Measurements from ENCODE around the gene SLC44A1.

Gene SLC44A1

DNA sequence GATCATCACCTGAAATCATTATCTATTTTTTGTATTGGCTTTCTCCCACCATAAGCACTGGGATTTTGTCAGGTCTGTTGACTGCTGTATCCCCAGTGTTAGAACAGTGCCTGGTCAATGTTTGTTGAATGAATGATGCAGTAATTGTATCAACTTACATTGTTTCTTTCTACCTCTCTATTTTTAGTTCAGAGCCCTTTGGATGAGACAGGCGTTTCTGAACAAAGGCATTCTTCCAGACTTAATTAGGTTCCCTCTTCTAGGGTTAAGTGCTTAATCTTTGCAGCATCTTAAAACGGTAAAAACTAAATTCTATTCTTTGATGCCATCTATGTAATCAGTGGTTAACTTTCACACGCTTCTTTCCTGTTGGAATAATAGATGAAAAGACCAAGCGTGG lies 26.3 kb downstream of the SLC44A1 start:
- TF ChIP-seq, protein P1, sequence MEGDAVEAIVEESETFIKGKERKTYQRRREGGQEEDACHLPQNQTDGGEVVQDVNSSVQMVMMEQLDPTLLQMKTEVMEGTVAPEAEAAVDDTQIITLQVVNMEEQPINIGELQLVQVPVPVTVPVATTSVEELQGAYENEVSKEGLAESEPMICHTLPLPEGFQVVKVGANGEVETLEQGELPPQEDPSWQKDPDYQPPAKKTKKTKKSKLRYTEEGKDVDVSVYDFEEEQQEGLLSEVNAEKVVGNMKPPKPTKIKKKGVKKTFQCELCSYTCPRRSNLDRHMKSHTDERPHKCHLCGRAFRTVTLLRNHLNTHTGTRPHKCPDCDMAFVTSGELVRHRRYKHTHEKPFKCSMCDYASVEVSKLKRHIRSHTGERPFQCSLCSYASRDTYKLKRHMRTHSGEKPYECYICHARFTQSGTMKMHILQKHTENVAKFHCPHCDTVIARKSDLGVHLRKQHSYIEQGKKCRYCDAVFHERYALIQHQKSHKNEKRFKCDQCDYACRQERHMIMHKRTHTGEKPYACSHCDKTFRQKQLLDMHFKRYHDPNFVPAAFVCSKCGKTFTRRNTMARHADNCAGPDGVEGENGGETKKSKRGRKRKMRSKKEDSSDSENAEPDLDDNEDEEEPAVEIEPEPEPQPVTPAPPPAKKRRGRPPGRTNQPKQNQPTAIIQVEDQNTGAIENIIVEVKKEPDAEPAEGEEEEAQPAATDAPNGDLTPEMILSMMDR (IDR thresholded peaks at IDR 0.05; ENCODE audit: extremely low read depth, missing control alignments) = no peak
- no peak for DNase-seq (ENCODE audit: low spot score)

DNA sequence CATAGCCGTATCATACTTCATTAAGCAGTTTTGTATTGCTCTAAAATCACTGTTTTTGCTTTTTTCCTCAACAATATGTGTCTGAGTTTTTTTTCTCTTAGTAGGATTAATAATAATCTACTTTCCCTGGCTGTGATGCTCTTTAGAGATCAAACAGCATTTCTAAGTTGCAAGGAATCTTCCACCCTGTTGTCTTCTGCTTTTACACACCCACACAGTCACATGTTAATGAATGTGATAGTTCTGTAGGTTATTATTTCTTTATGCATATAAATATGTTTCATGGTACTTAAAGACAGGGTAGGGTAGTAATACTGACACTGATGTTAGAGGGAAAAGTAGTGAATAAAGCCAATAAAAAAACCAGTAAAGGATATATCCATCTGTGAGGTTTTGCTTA lies 29.3 kb downstream of the SLC44A1 start:
- no peak for DNase-seq (ENCODE audit: low spot score)
- TF ChIP-seq, protein P1 (IDR thresholded peaks at IDR 0.05; ENCODE audit: extremely low read depth, missing control alignments) = no peak

- TF ChIP-seq, protein P1 (IDR thresholded peaks at IDR 0.05; ENCODE audit: extremely low read depth, missing control alignments) = no peak
- no peak for DNase-seq (ENCODE audit: low spot score)
Observed at GRCh38 chr9:105275111-105275510, 30.7 kb downstream of the SLC44A1 start.

- DNase-seq (ENCODE audit: low spot score) = no peak
- TF ChIP-seq, protein P1 (IDR thresholded peaks at IDR 0.05; ENCODE audit: extremely low read depth, missing control alignments) = no peak
Observed at GRCh38 chr9:105275938-105276337, 31.5 kb downstream of the SLC44A1 start.

DNA sequence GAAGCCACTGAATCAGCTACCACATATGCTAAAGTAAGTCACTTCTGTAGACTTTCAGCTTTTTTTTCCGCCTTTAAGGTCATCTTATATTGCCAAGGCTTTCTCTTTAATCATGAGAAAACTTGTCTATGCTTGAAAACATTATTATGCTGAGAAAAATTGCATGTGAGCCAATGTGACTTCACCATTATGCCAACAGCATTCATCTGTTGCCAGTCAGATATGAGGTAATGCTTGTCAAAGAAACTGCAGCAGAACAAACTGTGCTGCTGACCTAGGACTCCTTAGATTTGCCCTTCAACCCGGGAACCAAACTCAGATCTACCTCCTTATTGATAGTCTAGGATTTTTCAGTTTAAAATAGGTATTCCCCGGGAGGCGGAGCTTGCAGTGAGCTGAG lies 34.3 kb downstream of the SLC44A1 start:
- TF ChIP-seq, protein P1 (IDR thresholded peaks at IDR 0.05; ENCODE audit: extremely low read depth, missing control alignments) = no peak
- no peak for DNase-seq (ENCODE audit: low spot score)

DNA sequence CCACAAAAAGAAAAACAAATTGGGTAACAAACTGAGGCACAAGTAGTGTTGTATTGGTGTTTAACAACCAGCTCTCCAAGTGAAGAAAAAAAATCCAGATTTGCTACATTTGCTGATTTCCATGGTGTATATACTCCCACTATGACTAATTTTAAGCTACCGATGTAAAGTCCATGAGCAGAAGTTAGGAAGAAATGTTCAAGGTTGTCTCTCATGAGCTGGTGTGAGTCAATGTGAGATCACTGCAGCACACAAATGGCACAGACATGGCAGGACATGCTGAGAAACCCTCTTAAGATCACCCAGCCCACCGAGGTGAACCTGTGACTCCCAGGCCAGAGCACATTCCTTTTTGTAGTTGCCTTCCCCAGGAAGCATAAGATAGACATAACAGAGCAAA lies 36.2 kb downstream of the SLC44A1 start:
- DNase-seq (ENCODE audit: low spot score) = no peak

DNA sequence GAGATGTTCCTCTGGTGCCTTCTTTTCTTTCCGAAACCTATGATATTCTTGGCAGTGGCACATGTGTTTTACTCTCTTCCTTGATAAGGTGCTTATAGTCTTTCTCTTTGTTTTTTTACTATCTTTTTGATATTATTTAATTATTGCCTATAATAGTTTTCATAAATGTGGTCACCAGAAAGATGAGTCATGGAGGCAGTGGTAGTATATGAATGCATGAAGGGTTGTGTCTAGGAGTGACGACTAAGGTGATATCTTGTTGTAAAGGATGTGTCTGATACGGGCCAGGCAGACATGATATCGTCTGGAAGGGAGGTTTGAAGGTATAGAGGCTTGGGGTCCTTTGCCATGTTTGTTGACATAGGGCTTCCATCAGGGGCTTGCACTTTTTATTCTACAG lies 36.8 kb downstream of the SLC44A1 start:
- no peak for DNase-seq (ENCODE audit: low spot score)
- TF ChIP-seq, protein P1 (IDR thresholded peaks at IDR 0.05; ENCODE audit: extremely low read depth, missing control alignments) = no peak

More for the DNA sequence above, 36.2 kb downstream of the SLC44A1 start:
- TF ChIP-seq, protein P1 (IDR thresholded peaks at IDR 0.05; ENCODE audit: extremely low read depth, missing control alignments) = no peak
